Ramos (cell line): ENCODE data around the gene KCTD21.

ENCODE experiments used
- in situ Hi-C: fragments of 300-500 bp; cut with MboI; formaldehyde crosslinking; loops from one replicate; pipeline ENCODE4 v1.14.3; 2022; ENCODE audit warnings: low sequenced_read_pairs; ENCODE audit not compliant: unreplicated experiment

The KCTD21 gene

DNA sequence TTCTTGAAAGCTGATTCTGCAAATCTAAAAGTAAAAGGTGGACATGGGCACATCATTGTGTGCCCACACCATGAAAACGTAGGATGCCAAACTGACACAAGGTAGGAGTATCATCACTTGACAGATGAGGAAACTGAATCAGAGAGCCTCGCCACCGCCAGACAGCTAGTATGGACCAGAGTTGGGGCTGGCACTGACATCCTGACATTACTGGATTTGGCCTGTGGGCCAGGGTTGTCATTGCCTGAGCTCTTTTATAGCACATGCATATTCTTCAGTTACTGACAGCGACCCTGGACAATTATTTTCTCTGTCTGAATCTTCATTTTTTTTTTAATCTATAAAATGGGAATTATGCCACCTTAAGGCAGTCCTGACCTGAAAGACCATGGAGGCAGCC, 16.8 kb upstream of the KCTD21 start:
- in situ Hi-C loops: no loop called here

GRCh38 chr11:78203184-78203583, 14.8 kb upstream of the KCTD21 start:
- in situ Hi-C loops: no loop called here

GRCh38 chr11:78202733-78203167, 14.3 kb upstream of the KCTD21 start:
- in situ Hi-C loops: no loop called here

DNA sequence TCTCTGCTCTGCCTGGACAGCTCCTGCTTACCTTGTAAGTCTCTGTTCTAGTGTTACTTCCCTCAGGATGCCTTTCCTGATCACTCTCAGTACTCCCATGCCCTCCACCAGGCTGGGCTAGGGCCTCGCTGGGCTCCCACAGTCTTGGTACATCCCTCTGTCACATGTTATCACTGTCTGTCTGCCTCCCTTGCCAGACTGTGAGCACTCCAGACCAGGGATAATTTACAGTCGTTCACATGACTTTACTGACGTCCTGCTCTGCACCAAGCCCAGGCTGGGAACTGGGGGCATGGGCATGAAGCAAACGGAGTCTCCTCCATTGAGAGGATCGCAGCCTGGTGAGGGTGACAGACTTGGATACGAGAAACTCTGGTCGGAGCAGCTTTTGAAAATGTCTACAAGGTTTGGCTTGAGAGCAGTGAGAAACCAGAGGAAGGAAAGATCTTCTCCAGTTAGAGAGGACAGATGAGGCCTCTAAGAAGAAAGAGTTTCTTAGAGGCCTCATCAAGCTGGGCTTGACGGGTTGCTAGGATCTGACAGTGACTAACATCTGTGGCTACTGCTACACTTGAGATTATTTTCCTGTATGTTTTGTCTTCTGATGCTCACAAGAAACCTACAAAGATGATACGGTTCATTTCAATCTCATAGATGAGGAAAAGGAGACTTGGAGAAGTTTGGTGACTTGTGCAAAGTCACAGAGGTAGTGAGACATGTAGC, 12.8 kb upstream of the KCTD21 start:
- in situ Hi-C loops: no loop called here

- in situ Hi-C loops: no loop called here
Observed at GRCh38 chr11:78200553-78200952, 12.1 kb upstream of the KCTD21 start.

DNA sequence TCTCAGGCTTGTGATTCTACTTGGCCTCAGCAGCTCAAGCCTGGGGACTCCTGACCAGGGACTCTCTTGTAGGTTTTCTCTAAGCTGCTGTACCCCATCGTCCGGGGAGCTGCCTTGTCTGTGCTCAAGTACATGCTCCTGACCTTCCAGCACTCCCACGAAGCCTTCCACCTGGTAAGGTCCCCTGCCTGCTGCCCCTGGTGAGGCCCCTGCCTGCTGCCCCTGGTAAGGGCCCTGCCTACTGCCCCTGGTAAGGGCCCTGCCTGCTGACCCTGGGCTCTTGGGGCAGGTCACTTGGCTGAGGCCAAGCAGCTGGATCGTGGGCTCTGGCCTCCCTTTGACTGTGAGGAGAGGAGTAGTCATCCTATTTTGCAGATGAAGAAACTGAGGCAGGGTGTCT, 11.6 kb upstream of the KCTD21 start:
- in situ Hi-C loops: no loop called here

DNA sequence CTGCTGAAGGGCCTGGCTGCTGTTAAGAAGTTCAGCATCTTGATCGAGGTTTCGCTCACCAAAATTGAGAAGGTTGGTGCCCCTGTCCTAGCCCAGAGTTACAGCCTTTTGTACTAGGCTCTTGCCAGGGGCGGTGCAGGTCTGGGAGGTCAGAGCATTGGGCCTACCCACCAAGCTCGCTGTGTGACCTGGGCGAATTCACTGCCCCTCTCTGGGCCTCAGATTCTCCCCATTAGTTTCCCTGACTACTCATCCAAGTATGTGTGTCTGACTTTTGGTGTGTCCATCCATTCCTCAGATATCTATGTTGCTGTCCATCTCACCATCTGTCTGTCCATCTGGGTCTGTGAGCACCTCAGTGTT, 11.2 kb upstream of the KCTD21 start:
- in situ Hi-C loops: no loop called here

GRCh38 chr11:78199015-78199652, 10.7 kb upstream of the KCTD21 start:
- in situ Hi-C loops: no loop called here

- in situ Hi-C loops: no loop called here
Observed at GRCh38 chr11:78197816-78198215, 9.4 kb upstream of the KCTD21 start.

- in situ Hi-C loops: no loop called here
Observed at GRCh38 chr11:78196661-78197091, 8.2 kb upstream of the KCTD21 start.

DNA sequence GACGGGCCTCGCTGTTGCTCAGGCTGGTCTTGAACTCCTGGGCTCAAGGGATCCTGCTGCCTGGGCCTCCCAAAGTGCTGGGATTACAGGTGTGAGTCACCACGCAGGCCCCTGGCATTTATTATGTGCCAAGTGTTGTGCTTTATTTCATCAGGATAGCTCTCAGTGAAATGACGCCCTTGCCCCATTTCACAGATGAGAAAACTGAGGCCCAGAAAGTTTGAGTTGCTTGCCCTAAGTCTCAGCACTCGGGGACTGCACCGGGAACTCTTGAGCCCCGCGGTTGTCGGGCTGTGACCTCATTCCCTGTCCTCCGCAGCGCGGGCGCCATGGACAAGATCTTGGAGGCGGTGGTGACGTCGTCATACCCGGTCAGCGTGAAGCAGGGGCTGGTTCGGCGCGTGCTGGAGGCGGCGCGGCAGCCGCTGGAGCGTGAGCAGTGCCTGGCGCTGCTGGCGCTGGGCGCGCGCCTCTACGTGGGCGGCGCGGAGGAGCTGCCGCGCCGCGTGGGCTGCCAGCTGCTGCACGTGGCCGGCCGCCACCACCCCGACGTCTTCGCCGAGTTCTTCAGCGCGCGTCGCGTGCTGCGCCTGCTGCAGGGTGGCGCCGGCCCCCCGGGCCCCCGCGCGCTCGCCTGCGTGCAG, 7.6 kb upstream of the KCTD21 start:
- in situ Hi-C loops: no loop called here

- in situ Hi-C loops: no loop called here
Observed at GRCh38 chr11:78194490-78194889, 6.1 kb upstream of the KCTD21 start.

DNA sequence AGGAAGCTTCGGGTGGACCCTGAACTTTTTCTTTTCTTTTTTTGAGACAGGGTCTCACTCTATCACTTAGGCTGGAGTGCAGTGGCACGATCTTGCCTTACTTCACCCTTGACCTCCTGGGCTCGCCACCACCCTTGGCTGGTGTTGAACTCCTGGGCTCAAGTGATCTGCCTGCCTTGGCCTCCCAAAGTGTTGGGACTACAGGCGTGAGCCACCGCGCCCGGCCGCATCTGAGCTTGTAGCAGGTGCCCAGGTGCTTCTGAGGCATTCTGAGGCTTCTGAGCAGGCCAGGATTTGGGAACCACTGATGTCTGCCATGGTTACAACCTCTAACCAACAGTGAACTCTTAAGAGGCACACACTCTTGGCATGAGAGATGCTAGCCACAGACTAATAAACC, 5.4 kb upstream of the KCTD21 start:
- in situ Hi-C loops: no loop called here

DNA sequence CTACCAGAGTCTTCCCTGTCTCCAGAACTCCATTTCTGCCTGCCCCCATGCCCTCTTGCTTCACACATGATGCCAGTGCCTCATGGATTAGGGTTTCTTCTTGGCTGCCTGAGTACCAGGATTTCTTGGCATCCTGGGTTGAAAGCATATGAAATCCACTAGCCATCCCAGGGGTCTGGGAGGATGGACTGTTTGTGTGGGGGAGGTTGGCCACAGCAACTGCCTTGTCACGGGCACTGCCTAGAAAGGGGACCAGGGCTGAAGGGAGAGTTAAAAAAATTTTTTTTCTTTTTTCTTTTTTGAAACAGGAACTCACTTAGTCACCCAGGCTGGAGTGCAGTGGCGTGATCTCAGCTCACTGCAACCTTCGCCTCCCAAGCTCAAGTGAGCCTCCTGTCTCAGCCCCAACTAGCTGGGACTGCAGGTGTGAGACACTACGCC, 4.5 kb upstream of the KCTD21 start:
- in situ Hi-C loops: no loop called here

GRCh38 chr11:78192223-78192719, 3.8 kb upstream of the KCTD21 start:
- in situ Hi-C loops: no loop called here

DNA sequence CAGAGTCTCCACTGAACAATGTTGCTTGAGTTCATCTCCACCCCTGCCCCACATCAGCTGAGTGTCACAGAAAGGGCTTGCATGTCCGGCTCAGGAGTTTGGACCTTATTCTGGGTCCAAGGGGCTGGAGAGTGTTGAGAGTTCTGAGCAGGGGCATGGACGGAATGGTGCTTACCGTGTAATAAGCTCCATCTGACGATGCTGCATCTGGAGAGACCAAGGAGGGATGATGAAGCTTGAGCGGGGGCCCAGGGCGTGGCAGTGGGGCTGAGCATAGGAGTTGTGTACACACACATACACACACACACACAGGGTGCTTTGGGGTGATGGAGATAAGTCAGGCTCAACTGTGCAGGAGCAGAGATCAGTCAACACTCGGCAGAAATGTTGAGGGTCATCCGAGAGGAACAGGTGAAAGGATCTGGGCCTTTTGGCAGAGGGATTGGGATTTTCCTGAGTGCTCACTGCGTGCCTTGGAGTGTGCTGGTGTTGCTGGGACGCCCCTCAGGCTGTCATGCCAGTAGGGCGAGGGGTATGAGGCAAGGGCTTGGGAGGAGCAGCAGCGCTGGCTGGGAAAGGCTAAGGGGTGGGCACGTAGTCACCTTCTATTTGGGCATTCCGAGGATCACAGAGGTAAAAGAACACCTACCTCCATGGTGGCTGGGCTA, 2.6 kb upstream of the KCTD21 start:
- in situ Hi-C loops: no loop called here

DNA sequence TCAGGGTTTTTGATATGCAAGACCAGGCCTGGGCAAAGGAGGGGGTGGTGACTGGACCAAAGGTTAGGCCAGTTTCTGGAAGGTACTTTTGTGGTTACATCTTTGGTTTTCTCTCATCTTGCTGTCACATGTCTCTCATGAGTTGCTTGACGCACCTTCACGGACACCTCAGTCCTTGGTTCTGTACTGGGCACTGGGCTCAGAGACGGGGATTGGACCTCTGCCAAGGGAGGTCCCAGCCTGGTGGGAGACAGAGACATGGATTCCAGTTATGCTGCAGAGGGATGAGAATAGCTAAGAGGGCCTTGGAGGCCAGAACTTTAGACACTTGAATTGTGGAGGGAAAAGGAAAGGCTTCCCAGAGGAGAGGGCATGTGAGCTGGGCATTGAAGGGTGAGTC, 1.9 kb upstream of the KCTD21 start:
- in situ Hi-C loops: no loop called here

- in situ Hi-C loops: no loop called here
Observed at GRCh38 chr11:78189851-78190250, 1.4 kb upstream of the KCTD21 start.

DNA sequence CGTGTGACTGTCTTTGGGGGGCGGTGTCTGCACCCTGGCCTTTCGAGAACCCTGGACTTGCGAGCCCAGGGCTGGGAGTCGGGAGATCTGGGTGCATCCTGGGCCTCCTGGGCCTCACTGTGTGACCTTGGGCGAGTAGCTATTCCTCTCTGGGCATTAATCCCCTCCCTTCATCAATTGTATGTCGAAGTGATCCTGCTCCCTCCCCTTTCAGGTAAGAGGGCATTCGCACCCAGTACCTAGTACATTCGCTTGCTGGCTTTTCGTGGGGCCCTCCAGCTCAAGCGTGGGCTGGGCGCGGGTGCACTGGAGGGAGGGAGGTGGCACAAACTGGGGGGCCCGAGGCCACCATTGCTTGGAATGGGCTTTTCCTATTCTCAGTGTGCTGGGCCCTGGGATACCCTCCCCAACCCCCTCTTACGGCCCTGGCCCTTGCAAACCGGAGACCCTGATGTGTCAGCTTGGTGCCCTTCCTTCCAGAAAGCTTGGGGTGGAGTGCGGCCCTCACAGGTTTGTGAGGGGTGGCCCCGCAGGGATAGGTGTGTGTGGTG, 823 bp upstream of the KCTD21 start:
- in situ Hi-C loops: no loop called here
